Stimulated activated CD4-positive, alpha-beta T cell treated with anti-CD3 and anti-CD28 coated beads, Interleukin-15, amount 100 ng/mL, for 24 hours (primary cell): ENCODE data around the gene NR2C2.

ENCODE experiments used
- DNase-seq: peaks from one replicate; pipeline ENCODE4 v3.0.0-alpha.2; 2020

NR2C2 gene

DNA sequence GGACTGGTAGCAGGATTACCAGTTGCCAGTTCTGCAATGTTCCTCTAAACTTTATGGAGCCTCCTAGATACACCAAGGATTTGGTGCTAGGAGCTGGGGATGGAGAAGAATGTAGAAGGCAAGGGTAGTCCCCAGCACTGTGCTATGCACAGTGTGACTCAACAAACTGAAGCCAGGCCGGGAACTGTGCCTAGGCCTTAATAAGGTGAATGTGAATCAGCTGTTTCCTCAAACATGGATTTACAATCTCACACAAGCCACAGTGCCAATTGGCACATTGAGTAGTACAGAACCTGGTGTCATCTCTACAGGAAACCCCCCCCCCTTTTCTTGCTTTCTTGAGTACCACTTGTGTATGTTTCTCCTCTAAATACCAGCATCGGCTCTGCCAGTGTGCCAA lies 85.3 kb downstream of the NR2C2 start:
- no peak for DNase-seq

DNA sequence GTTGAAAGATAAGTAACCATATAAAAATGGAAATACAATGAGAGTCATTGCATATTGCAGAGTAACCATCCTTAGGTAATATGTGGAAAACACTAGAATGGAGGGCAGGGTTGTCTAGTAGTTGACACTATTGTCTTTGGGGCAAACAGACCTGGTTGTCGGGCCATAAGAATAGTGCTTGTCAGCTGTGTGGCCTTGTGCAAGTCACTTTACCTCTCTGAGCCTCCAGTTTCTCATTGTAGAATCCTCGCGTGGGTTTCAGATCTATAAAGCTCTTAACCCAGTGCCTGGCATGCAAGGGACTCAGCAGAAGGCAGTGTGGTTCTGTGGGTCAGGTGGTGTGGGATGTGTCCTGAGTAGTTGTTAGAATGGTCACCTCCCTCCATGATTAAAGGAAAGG lies 85.7 kb downstream of the NR2C2 start:
- DNase-seq = no peak

DNA sequence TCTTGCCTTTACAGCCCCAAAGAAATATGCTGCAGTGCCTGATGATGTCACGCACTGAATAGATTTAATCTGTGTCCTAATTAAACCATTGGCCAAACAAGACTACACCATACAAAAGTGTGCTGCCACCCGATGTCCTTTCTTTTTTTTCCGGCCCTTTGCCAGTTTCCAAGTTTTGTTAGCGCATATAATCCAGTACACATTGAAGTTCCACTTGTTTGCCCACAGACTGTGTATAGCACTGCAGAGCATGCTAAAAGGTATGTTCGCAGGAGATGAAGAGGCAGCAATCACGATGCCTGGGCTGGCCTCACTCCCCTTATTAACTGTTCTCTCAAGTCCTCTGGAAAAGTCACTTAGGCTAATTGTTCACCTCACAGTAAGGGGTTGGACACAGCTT lies 90.9 kb downstream of the NR2C2 start:
- DNase-seq = no peak

DNA sequence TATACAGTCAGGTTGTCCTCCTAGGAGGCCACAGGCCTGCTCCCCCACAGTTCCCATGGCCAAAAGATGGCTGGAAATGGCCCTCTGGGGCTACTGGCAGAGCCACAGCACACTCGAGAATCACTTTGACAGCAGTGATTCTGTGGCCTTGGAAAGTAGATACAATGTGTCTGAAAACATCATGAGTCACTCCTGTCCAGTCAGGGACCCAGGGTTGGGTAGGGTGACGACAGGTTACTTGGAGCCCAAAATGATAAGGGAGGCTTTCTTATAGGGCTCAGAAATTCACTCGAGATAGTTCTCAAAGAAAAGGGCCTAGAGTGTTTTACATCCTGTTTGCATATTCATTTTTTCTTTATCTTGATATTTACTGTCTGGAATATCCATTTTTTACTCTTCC lies 93.5 kb downstream of the NR2C2 start:
- DNase-seq = no peak

DNA sequence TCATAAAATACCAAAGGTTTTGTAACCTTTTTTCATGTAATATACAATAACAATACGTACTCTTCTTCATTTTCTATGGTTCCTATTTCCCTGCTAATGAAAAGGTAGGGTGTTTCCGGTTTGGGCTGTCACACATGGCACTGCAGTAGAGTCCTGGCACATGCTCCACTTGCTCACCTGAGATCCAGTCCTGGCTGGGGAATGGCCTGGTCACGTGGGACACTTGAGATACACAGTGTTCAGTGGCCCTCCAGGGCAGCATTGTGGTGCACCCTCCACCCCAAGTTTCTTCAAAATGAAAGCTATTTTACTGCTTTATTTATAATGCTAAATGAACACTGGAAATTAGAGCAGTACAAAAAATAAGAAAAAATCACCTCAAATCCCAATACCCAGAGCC lies 94.6 kb downstream of the NR2C2 start:
- no peak for DNase-seq

DNA sequence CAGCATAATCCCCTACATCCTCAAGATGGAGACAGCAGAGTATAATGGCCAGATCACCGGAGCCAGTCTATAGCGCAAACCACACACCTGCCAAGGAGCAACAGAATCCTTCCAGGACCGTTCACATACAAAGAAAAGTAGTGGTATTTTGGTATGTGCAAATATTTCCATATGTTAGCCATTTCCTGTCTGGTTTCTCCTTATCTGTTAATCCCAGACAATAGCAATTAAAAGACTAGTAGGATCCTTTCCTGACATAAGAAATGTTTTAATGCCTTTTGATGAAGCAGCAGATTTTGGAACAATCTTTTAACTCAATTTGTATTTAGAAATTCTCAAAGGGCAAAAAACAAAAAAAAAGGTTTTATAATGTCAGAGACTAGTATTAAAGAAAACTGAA lies 95.6 kb downstream of the NR2C2 start:
- no peak for DNase-seq

DNA sequence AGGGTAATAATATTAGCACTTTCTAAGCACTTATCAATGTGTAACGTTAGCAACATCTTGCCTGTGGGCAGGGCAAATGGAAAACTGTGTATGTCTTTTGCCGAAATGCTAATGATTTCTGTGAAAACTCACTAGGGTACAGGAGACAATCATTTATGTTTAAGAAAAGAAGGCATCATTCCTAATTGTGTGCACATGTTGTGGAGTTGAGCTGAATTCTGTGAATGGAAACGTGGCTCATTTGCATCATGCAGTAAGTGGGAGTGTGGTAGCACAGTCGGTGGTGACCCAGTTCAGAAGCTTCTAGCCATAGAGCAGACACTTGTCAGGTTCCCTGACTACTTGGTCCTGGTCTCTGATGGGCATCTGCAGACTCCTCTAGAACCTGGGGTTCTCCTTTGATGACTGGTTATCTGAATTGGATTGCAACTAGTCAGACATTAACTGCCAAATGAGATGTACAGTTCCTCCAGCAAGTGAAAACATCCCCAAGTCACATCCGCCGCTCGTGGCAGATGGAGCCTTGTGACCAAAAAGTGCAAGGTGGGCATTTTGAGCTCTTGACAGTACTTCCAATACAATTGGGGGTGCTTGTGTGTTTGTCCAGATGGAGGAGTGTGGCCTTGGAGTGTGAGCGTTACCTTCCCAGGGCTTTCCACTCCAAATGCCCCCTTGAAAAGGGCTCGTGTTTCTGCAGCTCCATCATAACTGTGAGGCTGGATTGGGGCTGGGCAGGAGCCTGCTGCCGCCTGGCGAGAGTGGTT lies 96.2 kb downstream of the NR2C2 start:
- DNase-seq = no peak

DNA sequence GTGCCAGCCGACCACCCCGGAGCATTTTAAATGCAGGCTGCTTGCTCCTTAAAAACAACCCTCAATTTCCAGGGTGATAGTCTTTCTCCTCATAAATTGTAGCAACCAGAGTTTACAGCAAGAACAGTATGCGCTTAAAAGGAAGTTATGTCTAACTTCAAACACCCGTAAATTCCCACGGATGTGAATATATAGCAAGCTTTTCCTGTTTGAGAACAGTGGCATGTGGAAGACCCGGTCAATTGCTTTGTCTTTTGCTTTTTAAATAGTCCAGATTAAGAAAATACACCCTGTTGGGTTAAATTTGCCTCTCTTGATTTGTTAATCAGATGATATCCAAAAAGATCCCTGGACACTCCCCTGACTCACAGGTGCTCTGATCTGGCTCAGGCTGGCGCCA lies 96.9 kb downstream of the NR2C2 start:
- DNase-seq = no peak

DNA sequence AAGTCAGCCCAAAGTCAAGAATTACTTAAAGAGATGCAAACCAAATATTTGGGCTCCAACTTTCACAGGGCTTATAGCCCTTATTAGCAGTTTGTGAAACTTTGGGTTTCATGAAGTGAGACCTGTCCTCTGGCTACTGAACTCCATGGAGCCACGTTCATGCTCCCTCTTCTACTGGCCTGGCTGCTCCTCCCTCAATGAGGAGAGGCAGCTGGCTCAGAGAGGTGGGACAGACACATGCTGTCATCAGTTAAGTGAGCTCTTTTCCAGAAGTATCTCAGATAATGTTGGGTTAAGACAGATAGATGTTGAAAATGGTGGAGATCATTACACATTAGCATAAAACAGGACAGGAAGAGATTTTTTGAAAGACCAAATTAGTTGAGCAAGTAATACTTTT lies 98.3 kb downstream of the NR2C2 start:
- DNase-seq = no peak

DNA sequence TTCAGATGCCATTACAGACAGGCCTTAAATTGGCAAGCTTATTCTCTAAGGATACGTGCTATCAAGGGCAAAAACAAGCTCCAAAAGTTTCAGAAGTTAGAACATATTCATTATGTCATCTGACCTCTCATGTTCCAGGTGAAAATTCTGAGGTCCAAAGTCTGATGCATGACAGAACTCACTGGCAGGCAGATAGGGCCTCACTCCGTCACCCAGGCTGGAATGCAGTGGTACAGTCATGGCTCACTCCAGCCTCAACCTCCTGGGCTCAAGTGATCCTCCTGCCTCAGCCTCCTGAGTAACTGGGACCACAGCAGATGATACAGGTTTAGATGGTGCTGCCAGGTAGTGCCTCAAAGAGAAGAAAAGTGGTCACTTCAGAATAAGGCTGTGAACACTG lies 102.2 kb downstream of the NR2C2 start:
- no peak for DNase-seq

DNA sequence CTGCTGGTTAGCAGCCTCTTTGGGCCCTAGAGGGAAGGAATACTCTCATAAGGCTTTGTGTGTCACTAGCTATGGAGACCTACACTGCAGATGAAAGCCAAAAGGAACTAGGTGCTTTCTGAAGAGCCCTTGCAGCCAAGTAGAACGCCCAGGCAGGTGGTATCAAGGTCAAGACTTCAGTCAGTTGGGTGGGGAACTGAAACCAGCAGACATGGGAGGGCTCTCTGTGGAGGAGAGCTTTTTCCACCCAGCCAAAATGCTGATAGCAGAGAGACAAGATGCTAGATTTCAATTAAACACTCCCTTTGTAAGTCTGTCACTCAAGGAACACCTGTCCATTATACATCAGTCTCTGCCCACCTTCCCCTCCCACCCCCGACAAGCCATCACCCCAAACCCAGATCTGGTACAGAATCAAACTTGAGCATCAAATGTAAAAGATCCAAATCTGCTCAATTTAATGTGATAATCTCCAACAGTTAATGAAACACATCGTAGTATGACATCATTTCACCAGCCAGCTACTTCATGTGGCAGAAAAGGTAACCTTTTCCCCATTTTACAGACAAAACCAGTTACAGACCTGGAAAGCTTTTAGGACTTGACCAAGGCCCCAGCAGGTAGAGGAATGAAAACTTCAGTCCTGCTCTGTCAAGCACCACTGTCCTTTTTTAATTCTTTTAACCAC lies 103.2 kb downstream of the NR2C2 start:
- no peak for DNase-seq

DNA sequence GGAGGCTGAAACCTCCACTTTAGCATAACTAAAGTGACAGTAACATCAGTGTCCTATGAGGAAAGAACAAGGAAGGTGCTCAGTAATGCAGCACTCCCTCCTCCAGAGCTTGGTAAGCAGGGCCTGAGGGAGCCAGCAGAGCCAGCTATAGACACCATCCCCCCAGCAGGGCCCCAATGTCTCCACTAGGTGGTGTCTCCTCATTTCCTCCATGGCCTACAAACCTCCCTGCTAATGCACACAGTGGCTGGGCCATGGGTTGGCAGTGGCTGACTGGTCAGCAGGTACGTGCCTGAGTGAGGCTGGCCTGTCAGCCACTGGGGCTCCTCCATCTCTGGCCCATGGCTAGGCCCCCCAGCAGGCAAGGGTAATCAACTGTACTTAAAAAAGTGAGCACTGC lies 104.1 kb downstream of the NR2C2 start:
- DNase-seq = peak; percentile 59

DNA sequence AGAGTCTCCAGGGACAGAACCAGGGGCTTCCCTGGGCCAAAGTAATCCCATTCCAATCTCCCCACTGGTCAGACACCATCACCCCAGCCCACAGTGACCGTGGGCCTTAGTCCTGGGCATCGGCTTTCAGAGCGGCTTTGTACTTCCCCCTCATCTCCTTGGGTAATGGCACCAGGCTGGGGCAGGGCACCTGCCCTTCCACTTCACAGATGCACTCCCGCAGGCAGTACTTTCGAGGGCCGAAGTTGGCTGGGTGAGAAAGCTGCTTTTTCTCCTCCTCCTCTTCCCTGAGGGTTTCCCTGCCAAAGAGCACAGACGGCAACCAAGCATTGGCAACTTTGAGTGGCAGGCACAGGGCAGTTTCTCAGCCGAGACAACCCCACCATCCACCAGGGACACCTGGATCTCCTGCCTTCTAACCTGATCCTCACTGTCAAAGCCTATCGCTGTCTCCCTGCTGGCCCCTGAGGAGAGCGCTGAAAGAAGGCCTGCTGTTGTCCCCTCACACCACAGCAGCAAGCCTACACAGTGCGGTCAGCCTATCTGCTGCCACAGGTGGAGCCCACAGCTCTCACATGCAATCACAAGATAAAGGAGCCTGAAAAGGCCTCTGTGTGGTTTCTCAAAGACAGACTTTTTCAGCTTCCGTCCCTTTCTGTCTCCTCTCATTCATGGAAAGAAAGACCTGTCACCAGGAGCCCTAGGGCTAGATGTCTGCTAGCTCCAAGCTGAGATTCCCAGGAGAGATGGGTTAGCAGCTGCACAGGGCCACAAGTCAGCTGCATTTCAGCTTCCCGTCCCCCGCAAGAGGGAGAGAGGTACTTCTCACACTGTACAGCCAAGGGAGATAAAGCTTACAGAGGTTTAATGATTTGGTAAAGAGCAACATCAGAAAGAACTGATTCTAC lies 105.2 kb downstream of the NR2C2 start:
- no peak for DNase-seq

DNA sequence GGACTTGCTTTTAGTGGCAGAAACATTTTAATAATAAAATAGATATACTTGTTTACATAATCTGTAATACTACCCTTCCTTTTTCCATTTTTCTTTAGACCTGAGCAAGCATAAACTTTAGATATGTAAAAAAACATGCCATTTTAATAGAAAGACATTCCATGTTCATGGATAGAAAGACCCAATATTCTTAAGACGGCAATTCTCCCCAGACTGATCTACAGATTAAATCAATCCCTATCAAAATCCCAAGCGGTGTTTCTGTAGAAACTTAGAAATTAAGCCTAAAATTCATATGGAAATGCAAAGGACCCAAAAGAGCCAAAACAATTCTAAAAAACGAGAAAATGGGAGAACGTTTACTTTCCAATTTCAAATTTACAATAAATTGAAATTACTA lies 106.2 kb downstream of the NR2C2 start:
- DNase-seq = no peak

DNA sequence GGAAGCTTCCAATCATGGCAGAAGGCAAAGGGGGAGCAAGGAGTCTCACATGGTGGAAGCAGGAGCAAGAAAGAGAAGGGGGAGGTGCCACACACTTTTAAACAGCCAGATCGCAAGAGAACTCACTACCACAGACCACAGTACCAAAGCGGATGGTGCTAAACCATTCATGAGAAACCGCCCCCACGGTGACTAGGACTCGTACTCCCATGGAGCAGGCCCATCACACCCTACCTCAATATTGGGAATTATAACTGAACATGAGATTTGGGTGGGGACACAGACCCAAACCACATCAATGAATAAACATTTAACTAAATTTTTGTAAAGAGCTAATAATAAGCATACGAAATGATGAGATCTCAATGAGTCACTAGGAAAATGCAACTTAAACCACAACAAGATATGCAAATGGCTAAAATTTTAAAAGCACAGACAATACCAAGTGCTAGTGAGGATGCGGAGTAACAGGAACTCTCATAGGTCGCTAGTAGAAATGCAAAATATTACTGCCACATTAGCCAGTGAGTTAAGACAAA lies 107.7 kb downstream of the NR2C2 start:
- peak; percentile 83 for DNase-seq

DNA sequence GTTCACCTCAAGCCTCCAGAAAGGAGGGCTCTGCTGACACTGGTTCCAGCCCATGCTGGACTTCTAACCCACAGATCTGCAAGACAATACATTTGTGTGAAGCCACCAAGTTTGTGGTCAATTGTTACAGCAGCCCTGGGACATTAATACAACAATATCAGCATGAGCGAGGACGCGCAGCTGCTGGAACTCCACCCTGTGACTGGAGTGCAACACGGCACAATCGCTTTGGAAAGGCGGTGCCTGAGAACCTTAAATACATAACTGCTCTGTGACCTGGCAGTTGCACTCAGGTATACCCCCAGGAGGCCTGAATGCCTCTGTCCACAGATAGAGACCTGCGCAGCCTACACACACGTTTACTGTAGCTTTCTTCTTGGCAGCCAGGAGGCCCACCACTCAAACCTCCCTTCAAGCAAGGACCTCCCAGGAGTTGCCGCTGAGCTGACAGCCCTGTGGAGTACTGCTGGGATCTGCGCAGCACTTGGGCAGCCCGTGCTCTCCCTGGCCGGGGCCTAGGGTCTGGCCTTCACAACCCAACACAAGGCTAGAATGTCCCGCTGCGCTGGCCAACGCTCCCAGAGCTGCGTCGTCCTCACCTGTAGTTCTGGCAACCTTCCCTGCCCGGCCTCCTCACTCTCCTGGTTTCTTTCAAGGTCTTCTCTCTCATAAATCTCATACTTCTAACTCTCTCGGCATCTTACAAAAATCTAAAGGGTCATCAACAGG lies 109.5 kb downstream of the NR2C2 start:
- DNase-seq = no peak

DNA sequence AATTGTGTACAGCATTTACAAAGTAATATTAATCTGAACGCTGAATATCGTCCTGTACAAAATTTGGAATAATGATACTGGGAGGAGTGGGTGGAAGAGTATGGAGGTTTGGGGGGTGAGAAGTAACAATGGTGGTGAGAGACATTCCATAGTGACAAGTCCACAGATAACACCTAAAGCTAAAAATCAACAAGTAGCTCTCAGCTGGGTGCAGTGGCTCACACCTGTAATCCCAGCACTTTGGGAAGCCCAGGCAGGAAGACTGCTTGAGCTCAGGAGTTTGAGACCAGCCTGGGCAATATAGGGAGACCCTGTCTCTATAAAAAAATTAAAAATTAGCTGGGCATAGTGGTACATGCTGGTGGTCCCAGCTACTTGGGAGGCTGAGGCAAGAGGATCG lies 112.6 kb downstream of the NR2C2 start:
- DNase-seq = no peak

DNA sequence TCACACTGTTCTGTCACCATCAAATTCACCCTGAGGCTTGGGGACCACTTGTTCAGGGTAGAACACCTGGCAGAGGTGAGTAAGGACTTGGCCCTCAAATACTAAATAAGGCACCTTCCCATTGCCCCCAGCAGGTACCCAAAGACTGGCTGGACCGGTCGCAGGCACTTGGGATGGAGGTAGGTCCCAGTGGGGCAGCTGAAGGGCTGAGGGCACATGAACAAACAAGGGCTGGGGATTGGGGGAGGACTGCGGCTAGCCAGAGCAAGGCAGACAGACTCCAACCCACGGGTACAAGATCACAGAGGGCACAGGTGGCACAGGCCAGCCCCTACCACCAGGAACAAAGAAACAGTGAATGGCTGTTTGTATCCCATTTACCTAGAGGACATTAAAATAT lies 115.9 kb downstream of the NR2C2 start:
- no peak for DNase-seq

DNA sequence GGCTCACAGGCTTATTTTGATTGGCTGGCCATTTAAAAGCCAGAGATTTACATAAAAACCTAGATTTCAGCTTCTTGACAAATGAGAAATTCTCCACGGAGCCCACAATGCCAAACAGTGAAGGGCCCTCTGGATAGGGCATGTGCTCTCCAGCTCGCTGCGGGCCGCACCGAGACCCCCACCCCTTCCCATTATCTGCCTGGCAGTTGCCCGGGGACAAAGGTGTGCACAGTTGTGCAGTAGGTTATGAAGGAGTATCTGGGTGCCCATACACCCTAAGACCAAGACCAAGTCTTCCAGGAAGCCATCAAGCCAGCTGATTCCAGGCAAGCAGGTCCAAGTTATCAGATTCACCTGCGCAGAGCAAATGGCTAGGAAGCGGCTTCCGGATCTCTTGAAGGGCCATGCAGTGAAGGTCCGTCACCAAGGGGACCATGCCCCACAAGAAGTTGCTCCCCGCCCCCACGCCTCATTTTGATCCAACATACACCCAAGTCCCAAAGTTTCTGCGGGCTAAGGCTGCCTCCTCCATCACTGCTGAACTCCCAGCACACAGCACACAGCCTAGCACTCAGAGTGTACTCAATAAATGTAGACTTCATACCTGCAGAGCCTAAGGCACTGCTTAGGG lies 116.4 kb downstream of the NR2C2 start:
- DNase-seq = no peak

DNA sequence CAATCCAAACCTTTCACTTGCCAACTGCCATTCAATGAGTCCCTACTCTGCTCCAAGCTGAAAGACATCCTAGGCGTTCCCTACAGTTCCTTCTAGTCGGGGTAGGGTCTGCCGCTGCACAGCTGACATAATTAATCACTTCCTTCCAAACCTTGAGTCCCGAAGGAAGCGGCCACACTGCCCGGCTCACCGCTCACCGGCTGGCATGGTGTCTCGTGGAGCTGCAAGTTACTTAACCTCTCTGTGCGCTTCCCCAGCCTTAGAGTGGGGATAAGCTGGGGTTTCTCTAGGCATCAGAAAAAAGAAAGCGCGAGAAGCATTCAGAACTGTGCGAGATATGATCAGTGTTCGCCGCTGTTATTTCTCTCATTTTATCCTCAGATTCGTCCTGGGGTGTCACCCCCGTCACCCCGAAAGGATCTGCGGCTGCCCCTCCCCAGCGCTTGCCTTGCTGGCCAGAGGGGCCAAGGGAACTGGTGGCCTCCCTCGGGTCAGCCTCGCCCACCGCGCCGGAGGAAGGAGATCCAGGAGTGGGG lies 117.0 kb downstream of the NR2C2 start:
- peak; percentile 43 for DNase-seq

DNA sequence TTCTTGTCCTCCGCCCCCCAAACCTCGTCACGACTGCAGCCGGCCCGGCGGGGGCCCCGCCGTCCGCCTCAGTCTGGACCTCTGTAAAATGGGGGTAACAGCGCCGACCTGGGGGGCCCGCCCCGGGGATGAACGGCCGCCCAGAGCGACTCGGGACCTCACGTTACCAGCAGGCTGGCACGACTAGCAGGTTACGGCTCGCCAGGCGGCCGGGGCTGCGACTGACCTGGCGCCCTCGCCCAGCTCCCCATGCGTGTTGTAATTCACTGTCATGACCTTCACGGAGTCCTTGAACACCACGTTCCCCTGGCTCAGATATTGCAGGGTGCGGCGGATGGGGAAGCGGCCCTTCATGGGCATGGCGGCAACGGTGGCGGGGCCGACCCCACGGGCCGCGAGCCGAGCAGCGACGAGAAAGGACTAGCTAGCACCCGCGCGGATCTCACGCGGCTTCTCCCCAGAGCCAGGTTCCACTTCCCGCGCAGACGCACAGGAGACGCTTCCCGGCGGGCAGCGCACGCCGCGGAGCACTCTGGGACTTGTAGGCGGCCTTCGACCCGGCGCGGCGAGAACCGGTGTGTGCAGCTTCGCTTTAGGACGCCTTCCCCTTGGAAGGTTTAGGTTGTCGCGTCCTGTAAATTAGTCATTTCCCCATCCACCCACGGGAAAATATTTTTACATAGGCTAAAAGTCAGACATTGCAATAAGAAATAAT lies 117.6 kb downstream of the NR2C2 start, which contains the start of gene MRPS25:
MRPS25 (minus strand) TSS at position 481 of the 715 bp plus-strand sequence; CDS start at position 360, 121 bp downstream.
- peak; percentile 94 for DNase-seq
